Measurements from ENCODE around the gene GNG7.

- TF ChIP-seq CTCF (IDR thresholded peaks at IDR 0.05; ENCODE audit: low read depth, low read length, poor library complexity, severe bottlenecking) (no peak), EZH2phosphoT487 (IDR thresholded peaks at IDR 0.05; ENCODE audit: borderline replicate concordance, low read length) (no peak)
Measured at GRCh38 chr19:2540251-2540645, 162.2 kb downstream of the GNG7 start.

Measured in DOHH2 (cell line).